ENCODE measurements around the gene HSPA4L.

HSPA4L gene

DNA sequence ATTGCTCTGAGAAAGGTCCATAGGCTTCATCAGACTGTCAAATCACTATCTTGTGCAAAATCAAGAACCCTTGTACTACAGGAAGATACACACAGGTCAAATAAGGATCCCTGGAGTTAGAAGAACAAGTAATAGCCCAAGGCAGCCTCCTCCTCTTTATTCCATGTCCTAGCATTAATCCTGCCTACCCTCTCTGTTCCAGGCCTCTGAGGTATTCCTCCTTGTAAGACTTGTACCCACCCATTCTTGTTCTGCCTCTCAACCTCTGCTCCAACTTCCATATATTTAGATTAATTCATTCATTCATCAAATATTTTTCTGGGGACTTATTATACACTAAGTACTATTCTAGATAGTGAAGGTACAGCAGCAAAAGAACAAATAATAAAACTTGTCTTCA, 88.2 kb downstream of the HSPA4L start:
- DNase-seq (ENCODE audit: low read depth), result no peak

DNA sequence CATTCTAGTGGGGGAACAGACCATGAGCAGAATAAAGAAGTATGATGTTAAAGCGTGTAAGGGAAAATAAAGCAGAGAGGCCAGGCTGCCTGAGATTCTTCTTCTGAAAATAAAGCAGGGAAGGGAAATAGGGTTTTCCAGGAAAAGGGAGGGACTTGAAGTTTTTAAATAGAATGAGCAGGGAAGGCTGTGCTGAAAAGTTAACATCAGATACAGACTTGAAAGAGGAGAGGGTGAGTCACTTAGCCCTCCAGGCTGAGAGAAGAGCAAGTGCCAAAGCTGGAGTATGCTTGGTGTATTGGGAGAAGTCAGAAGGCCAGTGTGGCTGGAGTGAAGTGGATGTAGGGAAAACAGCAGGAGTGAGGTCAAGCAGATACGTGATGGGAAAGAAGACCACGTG, 88.6 kb downstream of the HSPA4L start:
- no peak for DNase-seq (ENCODE audit: low read depth)

DNA sequence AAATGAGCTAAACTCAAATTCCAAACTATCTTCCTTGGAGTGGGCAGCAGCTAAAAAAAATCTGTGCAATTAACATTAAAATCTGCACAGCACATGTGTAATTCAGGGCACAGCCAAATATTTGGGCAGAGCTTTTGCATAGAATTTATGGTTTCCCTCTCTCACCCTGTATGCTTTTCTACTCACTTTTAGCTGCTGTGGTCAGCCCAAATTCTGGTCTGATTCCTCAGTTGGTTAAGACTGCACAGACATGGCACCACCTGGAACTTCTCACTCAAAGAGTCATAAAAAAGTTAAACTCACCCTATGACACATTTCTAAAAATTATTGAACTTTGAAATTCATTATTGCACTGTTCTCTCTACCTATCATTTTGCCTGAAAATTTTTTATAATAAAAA, 93.7 kb downstream of the HSPA4L start:
- no peak for DNase-seq (ENCODE audit: low read depth)

DNA sequence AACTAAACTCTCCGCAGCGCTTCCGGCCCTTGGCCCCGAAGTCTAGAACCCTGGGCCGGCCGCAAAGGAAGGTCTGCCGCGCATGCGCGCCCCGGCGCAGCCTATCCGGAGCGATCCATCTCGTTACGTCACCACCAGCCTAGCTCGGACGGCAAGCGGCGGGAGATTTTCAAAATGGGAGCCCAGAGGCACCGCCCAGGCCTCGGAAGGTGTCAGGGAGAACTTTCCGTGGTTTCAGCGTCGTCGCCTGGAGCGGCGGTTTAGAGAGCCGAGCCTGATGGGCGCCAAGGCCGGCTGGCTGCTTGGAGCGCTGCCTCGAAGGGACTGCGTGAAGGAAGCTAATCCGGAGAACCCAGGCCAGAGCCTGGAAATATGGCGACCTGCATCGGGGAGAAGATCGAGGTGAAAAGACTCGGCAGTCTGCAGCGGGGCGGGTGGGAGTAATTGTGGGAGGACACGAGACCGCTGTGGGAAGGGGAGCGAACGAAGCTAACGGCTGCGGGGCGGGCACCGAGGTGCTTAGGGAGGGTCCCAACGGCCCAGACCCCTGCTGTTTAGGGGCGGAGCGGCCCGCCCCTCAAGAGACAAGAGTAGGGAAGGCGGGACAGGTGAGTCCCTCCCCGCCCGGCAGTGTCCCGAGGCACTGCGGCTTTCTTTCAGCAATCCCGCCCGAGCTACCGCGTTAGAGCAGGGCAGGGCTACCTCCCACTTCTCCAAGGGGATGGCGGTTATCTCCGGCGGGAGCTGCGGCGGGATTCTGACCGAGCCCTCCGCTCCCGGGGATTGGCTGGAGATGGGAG, 98.8 kb downstream of the HSPA4L start, which contains the start of gene PLK4:
Gene PLK4 (plus strand): TSS at position 131 of the 800 bp plus-strand sequence. CDS start 242 bp downstream, at position 373.
- peak; percentile 92 for DNase-seq (ENCODE audit: low read depth)

DNA sequence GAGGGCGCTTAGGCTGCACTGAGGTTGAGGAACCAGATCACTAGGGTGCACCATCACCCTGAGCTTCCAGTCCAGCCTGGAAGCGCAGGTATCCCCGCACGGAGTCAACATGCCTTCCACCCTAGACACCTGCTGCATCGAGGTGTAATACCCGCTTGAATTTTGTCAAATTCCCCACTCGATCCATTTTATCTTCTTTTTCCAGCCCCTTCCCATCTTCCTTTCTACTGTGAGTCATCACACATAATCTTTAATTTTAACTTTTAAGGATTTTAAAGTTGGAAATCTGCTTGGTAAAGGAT, 99.4 kb downstream of the HSPA4L start:
- DNase-seq (ENCODE audit: low read depth), result no peak

DNA sequence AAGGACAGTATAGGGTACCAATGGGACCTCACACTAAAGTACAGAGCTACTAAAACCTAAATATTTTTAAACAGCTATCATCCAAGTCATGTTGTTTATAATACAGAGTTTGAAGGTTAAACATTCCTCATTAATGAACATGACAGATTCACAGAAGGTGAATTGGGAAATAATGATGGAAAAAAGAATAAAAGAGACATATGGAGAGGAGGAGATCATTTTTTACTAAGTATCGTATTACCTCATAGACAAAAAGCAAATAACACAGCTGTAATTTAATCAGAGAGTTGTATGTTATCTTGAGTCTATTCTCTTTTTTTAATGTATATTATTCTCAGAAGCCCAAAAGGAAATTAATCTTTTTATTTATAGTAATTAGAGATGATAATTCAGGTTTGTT, 106.4 kb downstream of the HSPA4L start:
- no peak for DNase-seq (ENCODE audit: low read depth)

DNA sequence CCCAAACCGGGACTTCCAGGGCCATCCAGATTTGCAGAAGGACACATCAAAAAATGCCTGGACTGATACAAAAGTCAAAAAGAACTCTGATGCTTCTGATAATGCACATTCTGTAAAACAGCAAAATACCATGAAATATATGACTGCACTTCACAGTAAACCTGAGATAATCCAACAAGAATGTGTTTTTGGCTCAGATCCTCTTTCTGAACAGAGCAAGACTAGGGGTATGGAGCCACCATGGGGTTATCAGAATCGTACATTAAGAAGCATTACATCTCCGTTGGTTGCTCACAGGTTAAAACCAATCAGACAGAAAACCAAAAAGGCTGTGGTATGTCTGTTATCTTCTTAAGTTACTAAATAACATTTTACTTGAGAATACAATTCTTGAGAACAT, 107.8 kb downstream of the HSPA4L start:
- DNase-seq (ENCODE audit: low read depth), result no peak

Data from CMK (cell line).